ENCODE data around the gene IFI16. TPM values are rescaled to one million over a fixed set of nuclear protein-coding genes. Genes with fewer than 3 reads are reported as not detected.
"Not testable (repeated sequence)": the region's sequence is repeated elsewhere in the genome, so short reads cannot be mapped to it uniquely, and the experiment has no call there.

IFI16 gene
- total RNA-seq, 1 donor from 2014 or later, result 24.2 TPM

DNA sequence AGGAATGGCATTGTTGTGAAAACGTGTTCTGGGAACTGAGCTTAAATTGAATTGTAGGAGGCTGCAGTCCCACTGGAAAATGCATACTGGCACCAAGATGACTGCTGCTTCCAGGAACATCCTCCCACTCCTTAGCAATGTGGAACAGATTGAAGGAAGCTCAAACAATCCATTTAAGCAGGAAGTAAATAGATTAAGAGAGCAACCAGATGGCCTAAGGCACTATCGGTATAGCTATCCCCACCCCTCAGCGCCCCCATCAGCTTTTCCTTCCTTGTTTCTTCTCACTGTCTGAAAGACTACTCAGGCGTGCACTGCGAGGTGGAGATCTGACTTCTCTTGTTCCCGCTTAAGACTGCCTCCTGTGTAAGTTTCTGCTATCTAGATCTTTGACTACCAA, 4.0 kb upstream of the IFI16 start:
- DNase-seq, result peak; percentile 35
- intact Hi-C loops (cut with micrococcal nuclease), result no loop called here
- ATAC-seq, result peak; percentile 43

- ATAC-seq; intact Hi-C loops (cut with micrococcal nuclease); DNase-seq: not testable (repeated sequence)
Observed at GRCh38 chr1:159006210-159006807, 3.4 kb upstream of the IFI16 start.

GRCh38 chr1:159007726-159008125, 2.0 kb upstream of the IFI16 start:
- no peak for ATAC-seq
- intact Hi-C loops (cut with micrococcal nuclease), result no loop called here
- DNase-seq, result no peak

DNA sequence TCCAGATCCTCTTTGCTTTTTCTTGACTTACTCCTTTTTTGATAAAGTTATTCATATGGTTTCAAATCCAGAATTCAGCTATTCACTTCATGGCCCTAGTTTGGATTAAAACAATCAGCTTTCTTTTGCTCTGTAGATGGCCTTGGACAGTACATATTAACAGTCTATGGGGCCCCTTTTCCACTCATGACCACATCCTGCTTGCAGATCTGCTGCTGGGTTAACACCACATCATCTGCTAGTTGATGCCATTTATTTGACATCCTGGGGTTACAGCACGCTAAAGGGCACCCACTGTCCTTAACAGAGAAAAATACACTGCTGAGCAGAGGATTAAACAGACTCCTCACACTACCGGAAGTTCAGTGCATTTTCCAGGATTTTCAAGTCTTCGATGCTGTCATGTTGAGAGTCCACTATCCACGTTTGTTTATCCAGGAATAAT, 941 bp upstream of the IFI16 start:
- DNase-seq, result no peak
- intact Hi-C loops (cut with micrococcal nuclease), result no loop called here
- ATAC-seq, result peak; percentile 6

GRCh38 chr1:159009287-159009686, 420 bp upstream of the IFI16 start:
- intact Hi-C loops (cut with micrococcal nuclease), result no loop called here
- DNase-seq (no peak), ATAC-seq (no peak)

DNA sequence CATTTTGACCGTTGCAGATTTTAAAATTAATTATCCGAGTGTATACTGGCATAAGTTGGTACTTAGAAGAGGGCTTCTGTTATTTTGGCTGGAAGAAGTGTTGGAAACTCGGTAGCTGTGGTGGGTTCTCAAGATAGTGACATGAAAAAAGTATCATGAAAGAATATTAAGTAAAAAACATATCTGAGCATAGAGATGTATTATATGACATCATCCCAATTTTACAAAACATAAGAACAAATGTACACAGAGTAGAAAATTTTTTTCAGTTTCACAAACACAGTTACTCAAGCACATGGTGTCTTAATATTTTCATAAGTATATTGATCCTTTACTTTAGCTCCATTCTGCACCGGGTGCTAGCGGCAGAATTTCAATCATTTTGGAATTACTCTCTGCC, 684 bp downstream of the IFI16 start:
- DNase-seq (no peak), ATAC-seq (no peak)
- intact Hi-C loops (cut with micrococcal nuclease), result no loop called here

- intact Hi-C loops (cut with micrococcal nuclease); ATAC-seq; DNase-seq: not testable (repeated sequence)
Observed at GRCh38 chr1:159011001-159011400, 1.3 kb downstream of the IFI16 start.

- ATAC-seq (no peak), DNase-seq (no peak)
- intact Hi-C loops (cut with micrococcal nuclease), result no loop called here
Observed at GRCh38 chr1:159011751-159012150, 2.0 kb downstream of the IFI16 start.

GRCh38 chr1:159012495-159012894, 2.8 kb downstream of the IFI16 start:
- ATAC-seq (peak; percentile 10), DNase-seq (no peak)
- intact Hi-C loops (cut with micrococcal nuclease), result no loop called here

- intact Hi-C loops (cut with micrococcal nuclease), result no loop called here
- ATAC-seq (no peak), DNase-seq (no peak)
Observed at GRCh38 chr1:159014003-159014571, 4.4 kb downstream of the IFI16 start.

DNA sequence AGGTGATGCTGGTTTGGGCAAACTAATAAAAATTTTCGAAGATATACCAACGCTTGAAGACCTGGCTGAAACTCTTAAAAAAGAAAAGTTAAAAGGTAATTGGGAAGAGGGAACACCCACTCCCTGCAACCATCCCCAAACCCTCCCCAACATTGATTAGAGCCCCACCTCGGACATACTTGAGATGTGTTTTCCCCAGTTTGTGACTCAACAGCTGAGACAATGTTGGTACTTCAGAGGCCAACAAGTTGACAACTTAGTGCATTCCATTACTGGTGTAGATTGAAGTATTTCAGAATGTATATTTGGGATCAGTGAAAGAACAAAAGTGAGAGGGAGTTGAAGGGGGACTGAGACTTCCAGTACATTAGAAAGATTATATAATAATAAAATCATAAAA, 5.1 kb downstream of the IFI16 start:
- intact Hi-C loops (cut with micrococcal nuclease), result no loop called here
- ATAC-seq, result no peak
- DNase-seq, result no peak

- ATAC-seq (peak; percentile 95), DNase-seq (peak; percentile 31)
- intact Hi-C loops (cut with micrococcal nuclease), result no loop called here
Observed at GRCh38 chr1:159015440-159015909, 5.8 kb downstream of the IFI16 start.

DNA sequence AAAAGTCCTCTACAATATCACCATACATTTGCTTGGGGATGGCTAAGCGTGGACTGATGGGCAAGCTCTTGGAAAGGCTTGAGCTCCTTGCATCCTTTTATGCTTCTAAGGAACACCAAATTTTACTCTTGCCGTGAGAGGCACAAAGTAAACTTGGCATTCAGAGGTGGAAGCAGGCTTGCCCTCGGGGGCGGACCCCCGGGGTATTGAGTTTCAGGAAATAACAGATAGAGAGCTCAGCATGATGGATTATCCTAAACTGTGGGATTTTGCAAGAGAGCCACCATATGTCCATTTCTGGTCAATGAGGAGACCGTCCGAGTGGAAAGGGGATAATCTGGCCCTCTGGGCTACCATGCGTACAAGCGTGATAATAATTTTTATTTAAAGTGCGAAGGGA, 14.0 kb downstream of the IFI16 start:
- ATAC-seq, result no peak
- DNase-seq, result no peak
- intact Hi-C loops (cut with micrococcal nuclease), result no loop called here

DNA sequence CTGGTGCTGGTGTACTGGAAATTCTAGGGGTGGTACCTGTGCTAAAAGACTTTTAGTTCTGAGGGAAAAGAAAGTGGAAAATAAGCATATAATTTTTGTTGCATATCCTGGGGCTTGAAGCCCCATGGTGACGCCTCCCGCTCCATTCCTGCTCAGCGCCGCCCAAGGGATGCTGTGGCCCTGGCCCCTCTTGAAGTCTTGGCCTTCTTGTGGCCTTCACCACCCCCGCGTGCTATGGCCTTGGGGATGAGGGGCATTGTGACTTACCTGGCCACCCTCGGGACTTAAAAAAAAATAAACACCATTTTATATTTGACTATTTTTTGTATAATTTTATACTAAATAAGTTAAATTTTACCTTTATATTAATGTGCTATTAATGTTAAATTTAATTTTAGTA, 15.3 kb downstream of the IFI16 start:
- ATAC-seq, result no peak
- DNase-seq, result no peak
- intact Hi-C loops (cut with micrococcal nuclease), result no loop called here

DNA sequence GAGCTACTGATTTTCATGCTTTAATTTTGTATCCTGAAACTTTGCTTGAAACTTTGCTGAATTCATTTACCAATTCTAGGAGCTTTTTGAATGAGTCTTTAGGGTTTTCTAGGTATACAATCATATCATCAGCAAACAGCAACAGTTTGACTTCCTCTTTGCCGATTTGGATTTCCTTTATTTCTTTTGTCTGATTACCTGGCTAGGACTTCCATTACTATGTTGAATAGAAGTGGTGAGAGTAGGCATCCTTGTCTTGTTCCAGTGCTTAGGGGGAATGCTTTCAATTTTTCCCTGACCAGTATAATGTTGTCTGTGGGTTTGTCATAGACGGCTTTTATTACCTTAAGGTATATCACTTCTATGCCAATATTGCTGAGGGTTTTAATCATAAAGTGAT, 17.1 kb downstream of the IFI16 start:
- DNase-seq; intact Hi-C loops (cut with micrococcal nuclease); ATAC-seq: not testable (repeated sequence)

DNA sequence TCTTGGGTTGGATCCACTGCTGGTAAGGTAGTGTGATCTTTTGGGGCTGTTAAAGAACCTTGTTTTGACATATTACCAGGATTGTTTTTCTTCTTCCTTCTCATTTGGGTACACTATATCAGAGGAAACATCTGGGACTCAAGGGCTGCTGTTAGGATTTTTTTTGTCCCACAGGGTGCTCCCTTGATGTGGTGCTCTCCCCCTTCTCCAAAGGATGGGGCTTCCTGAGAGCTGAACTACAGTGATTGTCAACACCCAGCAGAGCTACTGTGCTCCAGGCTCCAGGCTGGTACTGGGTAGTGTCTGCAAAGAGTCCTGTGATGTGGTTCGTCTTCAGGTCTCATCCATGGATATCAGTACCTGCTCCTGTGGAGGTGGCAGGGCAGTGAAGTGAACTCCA, 20.6 kb downstream of the IFI16 start:
- ATAC-seq, result no peak
- intact Hi-C loops (cut with micrococcal nuclease), result no loop called here

DNA sequence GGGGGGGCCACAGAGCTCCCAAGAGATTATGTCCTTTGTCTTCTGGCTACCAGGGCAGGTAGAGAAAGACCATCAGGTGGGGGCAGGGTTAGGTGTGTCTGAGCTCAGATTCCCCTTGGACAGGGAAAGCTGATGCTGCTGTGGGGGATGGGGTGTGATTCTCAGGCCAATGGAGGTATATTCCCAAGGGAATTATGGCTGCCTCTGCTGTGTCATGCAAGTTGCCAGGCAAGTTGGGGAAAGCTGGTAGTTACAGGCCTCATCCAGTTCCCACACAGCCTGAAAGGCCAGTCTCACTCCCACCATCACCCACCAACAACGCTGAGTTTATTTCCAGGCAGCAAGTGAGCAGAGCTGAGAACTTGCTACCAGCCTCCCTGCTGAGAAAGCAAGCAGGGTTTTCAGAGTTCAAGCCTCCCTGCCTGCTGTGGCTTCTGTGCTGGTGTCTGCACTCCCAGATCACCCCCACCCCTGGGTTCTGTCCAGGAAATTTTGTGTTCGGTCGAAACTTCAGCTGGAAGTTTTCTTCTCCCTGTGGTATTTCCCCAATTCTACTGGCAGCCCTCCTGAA, 21.3 kb downstream of the IFI16 start:
- DNase-seq, result no peak
- intact Hi-C loops (cut with micrococcal nuclease), result no loop called here
- no peak for ATAC-seq

More for the DNA sequence above, 20.6 kb downstream of the IFI16 start:
- no peak for DNase-seq

GRCh38 chr1:159040206-159040605, 30.5 kb downstream of the IFI16 start:
- no peak for DNase-seq
- ATAC-seq, result no peak
- intact Hi-C loops (cut with micrococcal nuclease), result no loop called here

DNA sequence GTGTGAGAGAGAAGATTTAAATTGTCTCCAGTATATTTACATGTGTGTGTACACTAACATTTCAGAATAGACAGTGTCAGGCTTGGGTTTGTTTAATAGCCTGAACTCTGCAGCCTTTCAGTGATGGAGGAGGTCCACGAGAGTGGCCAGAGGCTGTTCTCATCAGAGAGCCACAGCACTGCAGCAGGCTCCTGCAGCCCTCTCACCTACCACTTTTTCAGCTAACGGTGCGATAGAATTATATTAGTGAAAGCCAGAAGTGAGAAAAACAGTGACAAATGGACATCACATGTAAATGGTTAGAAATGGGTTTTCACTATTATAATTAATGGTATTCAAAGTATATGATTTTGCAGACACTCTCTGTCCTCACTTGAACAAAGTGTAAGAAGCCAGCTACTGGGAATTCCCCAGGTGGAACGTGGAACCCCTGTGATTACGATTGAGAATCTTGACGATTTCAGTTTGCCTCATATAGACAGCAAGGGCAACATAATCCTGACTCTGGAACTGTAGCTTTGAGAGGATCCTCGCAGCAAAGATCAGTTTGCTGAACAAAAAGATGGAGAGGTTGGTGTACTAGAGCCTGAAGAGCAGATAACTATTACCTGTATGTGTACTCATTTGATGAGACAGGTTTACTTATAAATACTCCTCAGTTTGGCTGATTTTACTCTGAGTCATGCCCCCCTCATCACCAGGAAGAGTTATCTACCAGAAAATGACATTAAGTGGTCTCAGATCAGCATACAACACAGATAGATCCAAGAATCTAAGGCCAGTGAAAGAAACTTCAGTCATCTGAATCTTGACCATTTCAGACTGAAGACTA, 31.4 kb downstream of the IFI16 start:
- DNase-seq (no peak), ATAC-seq (no peak)
- intact Hi-C loops (cut with micrococcal nuclease), result no loop called here

GRCh38 chr1:159046486-159046885, 36.8 kb downstream of the IFI16 start:
- intact Hi-C loops (cut with micrococcal nuclease); DNase-seq; ATAC-seq: not testable (repeated sequence)

Measured in left ventricle myocardium superior (tissue), 1 donor.